ENCODE measurements around the gene MCAT.

Gene MCAT

DNA sequence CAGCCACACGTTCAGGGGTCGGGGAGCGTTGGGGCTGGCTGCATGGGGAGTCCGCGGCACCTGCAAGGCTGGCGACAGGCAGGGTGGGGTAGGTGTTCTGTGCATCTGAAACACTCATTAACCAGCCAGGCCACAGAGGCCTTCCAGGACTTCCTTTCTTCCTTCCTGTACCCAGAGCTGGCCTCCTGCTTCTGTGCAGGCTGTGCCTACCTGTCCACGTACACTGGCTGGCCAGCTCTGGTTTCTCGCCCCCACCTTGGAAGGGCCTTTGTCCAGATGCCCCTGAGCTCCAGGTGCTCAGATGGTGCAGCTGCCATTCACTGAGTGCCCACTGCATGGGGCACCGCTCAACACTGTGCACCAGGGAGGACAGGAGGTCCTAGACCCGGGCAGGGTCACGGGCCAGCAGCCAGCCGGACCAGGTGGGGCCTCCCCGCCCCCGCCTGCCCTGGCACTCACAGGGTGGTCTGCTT, 27.9 kb upstream of the MCAT start:
- Histone ChIP-seq H3K27ac (replicated peaks) (no peak overlapping the region), H3K4me3 (replicated peaks; ENCODE audit: insufficient read depth, low read length) (no peak overlapping the region), H3K27me3 (ENCODE audit: insufficient read depth, poor library complexity, severe bottlenecking) (no peaks in the 10 kb centered on the region)
- TF ChIP-seq, protein P1, sequence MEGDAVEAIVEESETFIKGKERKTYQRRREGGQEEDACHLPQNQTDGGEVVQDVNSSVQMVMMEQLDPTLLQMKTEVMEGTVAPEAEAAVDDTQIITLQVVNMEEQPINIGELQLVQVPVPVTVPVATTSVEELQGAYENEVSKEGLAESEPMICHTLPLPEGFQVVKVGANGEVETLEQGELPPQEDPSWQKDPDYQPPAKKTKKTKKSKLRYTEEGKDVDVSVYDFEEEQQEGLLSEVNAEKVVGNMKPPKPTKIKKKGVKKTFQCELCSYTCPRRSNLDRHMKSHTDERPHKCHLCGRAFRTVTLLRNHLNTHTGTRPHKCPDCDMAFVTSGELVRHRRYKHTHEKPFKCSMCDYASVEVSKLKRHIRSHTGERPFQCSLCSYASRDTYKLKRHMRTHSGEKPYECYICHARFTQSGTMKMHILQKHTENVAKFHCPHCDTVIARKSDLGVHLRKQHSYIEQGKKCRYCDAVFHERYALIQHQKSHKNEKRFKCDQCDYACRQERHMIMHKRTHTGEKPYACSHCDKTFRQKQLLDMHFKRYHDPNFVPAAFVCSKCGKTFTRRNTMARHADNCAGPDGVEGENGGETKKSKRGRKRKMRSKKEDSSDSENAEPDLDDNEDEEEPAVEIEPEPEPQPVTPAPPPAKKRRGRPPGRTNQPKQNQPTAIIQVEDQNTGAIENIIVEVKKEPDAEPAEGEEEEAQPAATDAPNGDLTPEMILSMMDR (IDR thresholded peaks at IDR 0.05; ENCODE audit: insufficient read depth, low read length) = no peak
- TF ChIP-seq GABPA (IDR thresholded peaks at IDR 0.05; ENCODE audit: low read depth) (no peak), POLR2AphosphoS5 (IDR thresholded peaks at IDR 0.05; ENCODE audit: low read depth) (no peak)
- DNase-seq (ENCODE audit: low read depth in 1 of 2, low spot score in 1 of 2) = no peak

DNA sequence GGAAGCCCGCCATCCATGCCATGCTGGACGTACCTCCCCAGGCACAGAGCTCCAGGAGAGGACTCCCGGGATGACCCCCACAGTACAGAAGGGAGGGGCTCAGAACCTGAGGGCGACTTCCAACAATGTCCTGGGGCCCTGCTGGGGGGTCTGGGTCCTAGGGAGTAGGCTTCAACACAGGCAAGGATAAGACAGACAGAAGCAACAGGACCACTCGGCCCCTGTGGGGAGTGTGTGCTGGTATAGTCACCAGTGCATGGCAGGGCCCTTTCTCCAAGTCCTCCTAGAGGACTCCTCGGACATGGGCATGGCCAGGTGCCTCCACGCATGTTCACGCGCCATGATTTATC, 26.9 kb upstream of the MCAT start:
- no peak for DNase-seq (ENCODE audit: low read depth in 1 of 2, low spot score in 1 of 2)
- Histone ChIP-seq H3K4me3 (replicated peaks; ENCODE audit: insufficient read depth, low read length) (no peak overlapping the region), H3K27ac (replicated peaks) (no peak overlapping the region), H3K27me3 (ENCODE audit: insufficient read depth, poor library complexity, severe bottlenecking) (no peaks in the 10 kb centered on the region)
- TF ChIP-seq, protein P2, sequence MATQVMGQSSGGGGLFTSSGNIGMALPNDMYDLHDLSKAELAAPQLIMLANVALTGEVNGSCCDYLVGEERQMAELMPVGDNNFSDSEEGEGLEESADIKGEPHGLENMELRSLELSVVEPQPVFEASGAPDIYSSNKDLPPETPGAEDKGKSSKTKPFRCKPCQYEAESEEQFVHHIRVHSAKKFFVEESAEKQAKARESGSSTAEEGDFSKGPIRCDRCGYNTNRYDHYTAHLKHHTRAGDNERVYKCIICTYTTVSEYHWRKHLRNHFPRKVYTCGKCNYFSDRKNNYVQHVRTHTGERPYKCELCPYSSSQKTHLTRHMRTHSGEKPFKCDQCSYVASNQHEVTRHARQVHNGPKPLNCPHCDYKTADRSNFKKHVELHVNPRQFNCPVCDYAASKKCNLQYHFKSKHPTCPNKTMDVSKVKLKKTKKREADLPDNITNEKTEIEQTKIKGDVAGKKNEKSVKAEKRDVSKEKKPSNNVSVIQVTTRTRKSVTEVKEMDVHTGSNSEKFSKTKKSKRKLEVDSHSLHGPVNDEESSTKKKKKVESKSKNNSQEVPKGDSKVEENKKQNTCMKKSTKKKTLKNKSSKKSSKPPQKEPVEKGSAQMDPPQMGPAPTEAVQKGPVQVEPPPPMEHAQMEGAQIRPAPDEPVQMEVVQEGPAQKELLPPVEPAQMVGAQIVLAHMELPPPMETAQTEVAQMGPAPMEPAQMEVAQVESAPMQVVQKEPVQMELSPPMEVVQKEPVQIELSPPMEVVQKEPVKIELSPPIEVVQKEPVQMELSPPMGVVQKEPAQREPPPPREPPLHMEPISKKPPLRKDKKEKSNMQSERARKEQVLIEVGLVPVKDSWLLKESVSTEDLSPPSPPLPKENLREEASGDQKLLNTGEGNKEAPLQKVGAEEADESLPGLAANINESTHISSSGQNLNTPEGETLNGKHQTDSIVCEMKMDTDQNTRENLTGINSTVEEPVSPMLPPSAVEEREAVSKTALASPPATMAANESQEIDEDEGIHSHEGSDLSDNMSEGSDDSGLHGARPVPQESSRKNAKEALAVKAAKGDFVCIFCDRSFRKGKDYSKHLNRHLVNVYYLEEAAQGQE (IDR thresholded peaks at IDR 0.05; ENCODE audit: insufficient replicate concordance, low read depth) = no peak
- TF ChIP-seq GABPA (IDR thresholded peaks at IDR 0.05; ENCODE audit: low read depth) (no peak), POLR2AphosphoS5 (IDR thresholded peaks at IDR 0.05; ENCODE audit: low read depth) (no peak), SPI1 (IDR thresholded peaks at IDR 0.05; ENCODE audit: borderline replicate concordance, low read depth) (no peak)

DNA sequence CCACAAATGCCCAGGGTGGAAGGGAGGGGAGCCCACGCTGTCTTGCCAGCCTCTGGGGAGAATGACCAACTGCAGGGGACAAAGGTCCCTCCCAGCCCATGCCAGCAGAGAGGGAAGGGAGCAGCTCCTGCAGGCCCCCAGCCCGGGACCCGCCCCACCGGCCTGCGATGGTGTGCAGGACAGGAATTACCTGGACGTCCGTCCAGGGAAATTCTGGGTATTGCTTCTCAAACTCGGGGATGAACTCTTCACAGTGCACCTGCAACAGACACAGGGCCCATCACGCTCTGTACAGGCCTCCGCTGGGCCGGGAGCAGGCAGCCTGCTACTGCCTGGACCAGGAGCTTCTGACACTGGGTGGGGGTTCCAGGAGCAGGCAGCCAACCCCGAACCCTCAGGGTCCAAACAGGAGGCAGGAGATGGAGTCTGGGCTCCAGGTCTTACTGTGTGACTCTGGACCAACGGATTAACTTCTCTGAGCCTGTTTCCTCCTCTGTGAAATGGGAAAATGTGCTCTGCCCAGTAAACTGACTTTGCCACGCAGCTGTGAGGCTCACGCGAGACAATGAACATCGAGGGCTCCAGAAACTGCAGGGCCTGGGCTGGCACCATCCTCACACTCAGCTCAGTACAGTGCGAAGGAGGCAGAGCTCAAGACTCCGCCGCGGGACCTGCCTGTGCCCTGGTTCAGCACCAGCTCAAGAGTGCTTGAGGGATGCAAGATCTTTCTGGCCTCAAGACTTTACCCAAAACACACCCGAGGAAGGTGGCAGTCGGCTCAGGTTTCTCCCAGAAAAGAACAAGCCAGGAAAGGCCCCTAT, 26.3 kb upstream of the MCAT start:
- TF ChIP-seq POLR2AphosphoS5 (IDR thresholded peaks at IDR 0.05; ENCODE audit: low read depth) = no peak
- no peak for TF ChIP-seq SPI1 (IDR thresholded peaks at IDR 0.05; ENCODE audit: borderline replicate concordance, low read depth)
- TF ChIP-seq, protein P1 (IDR thresholded peaks at IDR 0.05; ENCODE audit: insufficient read depth, low read length) = no peak
- no peak for TF ChIP-seq GABPA (IDR thresholded peaks at IDR 0.05; ENCODE audit: low read depth)
- TF ChIP-seq, protein P2 (IDR thresholded peaks at IDR 0.05; ENCODE audit: insufficient replicate concordance, low read depth) = no peak
- H3K27me3 ChIP-seq (ENCODE audit: insufficient read depth, poor library complexity, severe bottlenecking) = no peaks in the 10 kb centered on the region
- no peak overlapping the region for H3K27ac ChIP-seq (replicated peaks)
- no peak overlapping the region for H3K4me3 ChIP-seq (replicated peaks; ENCODE audit: insufficient read depth, low read length)
- DNase-seq (ENCODE audit: low read depth in 1 of 2, low spot score in 1 of 2) = no peak

DNA sequence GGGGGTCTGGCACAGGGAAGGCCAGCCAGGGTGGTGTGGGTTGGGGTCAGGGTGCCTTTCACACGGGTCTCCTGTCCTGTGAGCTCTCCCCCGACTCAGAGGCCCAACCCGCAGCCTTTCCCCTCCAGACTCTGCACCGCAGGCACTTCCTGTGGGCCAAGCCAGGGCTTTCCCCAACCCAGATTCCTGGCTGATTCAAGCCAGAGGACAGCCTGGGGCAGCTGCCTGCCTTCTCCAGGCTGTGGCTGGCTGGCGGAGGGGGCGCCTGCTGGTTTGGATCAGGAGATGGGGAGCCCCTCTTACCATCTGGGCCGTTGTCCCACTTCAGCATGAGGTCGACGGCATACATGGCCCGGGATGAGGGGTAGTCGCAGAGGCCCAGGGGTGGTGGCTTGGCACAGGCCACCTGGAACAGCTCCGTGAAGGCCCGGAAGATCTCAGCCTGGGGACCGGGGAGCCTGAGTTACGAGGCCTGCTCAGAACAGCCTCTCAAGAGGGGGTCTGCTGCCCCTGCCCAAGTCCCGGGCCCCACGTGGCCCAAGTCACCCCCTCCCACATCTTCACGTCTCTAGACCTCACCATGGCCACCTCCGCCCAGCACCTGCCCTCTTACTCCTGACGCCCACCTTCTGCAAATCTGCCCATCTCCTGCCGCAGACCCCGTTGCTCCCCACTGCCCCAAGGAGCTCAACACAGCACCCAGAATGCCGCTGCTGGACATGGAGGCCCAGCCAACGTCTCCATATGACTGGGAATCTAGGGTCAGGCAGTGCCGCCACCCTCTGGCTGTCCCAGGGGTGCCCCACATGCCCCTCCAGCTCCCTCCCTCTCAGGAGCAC, 25.5 kb upstream of the MCAT start:
- Histone ChIP-seq H3K27ac (replicated peaks) (no peak overlapping the region), H3K4me3 (replicated peaks; ENCODE audit: insufficient read depth, low read length) (no peak overlapping the region)
- no peak for DNase-seq (ENCODE audit: low read depth in 1 of 2, low spot score in 1 of 2)

More for the DNA sequence above, 25.5 kb upstream of the MCAT start:
- no peaks in the 10 kb centered on the region for H3K27me3 ChIP-seq (ENCODE audit: insufficient read depth, poor library complexity, severe bottlenecking)
- TF ChIP-seq, protein P1 (IDR thresholded peaks at IDR 0.05; ENCODE audit: insufficient read depth, low read length) = no peak
- no peak for TF ChIP-seq GABPA (IDR thresholded peaks at IDR 0.05; ENCODE audit: low read depth)
- TF ChIP-seq SPI1 (IDR thresholded peaks at IDR 0.05; ENCODE audit: borderline replicate concordance, low read depth) = no peak
- TF ChIP-seq, protein P2 (IDR thresholded peaks at IDR 0.05; ENCODE audit: insufficient replicate concordance, low read depth) = no peak
- TF ChIP-seq POLR2AphosphoS5 (IDR thresholded peaks at IDR 0.05; ENCODE audit: low read depth) = no peak

Measured in HL-60 (cell line).